ENCODE results near the gene HPSE2.

DNA sequence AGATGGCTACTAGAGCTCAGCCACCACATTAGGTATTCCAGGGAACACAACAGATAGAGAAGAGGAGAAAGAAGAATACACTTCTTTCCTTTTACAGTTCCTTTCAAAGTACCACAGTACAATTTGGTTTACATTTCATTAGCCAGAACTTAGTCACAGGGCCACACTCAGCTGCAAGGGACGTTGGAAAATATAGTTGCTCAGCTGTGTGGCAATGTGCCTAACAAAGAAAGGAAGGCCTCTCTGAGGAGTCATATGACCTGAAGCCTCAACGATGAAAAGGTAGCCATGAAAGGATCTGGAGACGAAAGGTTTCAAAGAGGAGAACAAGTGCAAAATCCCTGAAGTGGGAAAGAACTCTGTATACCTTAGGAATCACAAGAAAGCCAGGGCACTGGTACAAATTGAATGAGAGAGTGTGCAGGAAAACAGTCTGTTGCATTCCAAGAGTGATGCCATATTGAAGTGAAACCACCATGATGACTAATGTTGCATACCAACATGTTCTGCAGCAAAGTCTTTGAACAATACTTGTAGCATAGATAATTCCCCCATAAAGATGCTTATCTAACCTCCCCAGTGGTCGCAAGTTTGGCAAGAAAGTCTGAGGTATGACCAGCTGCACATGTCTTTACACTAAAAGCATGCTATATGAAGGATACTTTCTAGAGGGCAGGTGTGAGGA is 278.9 kb downstream of the HPSE2 start:
- TF ChIP-seq POLR2AphosphoS5 (IDR thresholded peaks at IDR 0.05; ENCODE audit: borderline replicate concordance, low read depth, low read length) (no peak), EZH2 (IDR thresholded peaks at IDR 0.05) (no peak), FOXP2 (optimal IDR thresholded peaks at IDR 0.05; ENCODE audit: control extremely low read depth, extremely low read length, insufficient read depth) (no peak)
